Left renal cortex interstitium (tissue), 4 donors: ENCODE data around the gene ZCWPW1. TPM values are rescaled to one million over a fixed set of nuclear protein-coding genes. Genes with fewer than 3 reads are reported as not detected.
"Not testable (repeated sequence)": the region's sequence is repeated elsewhere in the genome, so short reads cannot be mapped to it uniquely, and the experiment has no call there.

Experiments used
- DNase-seq, 4 donors: peaks; one replicate each; pipeline ENCODE4 v3.0.0-alpha.2; 2013; ENCODE audit warnings: low read depth in 4 of 4, low spot score in 2 of 4, missing footprints in 1 of 4
- polyA plus RNA-seq, 4 donors: library from polyadenylated mRNA; unstranded; fragments of 120-200 nt; gene quantifications; one replicate each; pipeline ENCODE4 v1.2.1, GENCODE V29; 2013; ENCODE audit not compliant: insufficient read length in 4 of 4

Gene ZCWPW1
- polyA plus RNA-seq, 4 donors = 4.6 to 7.7 (median 6.6) TPM

- DNase-seq = peak in 2 of 4 donors; percentile 44 to 59
Observed at GRCh38 chr7:100407285-100408180, 21.0 kb downstream of the ZCWPW1 start.

GRCh38 chr7:100406767-100407166 lies 21.7 kb downstream of the ZCWPW1 start:
- no peak for DNase-seq

- DNase-seq = no peak
Observed at GRCh38 chr7:100402241-100402640, 26.3 kb downstream of the ZCWPW1 start.

- no peak for DNase-seq
Observed at GRCh38 chr7:100401811-100402210, 26.7 kb downstream of the ZCWPW1 start.

GRCh38 chr7:100400656-100401055 lies 27.8 kb downstream of the ZCWPW1 start:
- peak in 1 of 4 donors; percentile 45 for DNase-seq

- no peak for DNase-seq
Observed at GRCh38 chr7:100400041-100400440, 28.5 kb downstream of the ZCWPW1 start.

- no peak for DNase-seq
Observed at GRCh38 chr7:100398239-100398638, 30.3 kb downstream of the ZCWPW1 start.

GRCh38 chr7:100397315-100398081 lies 31.0 kb downstream of the ZCWPW1 start:
- DNase-seq = no peak

- no peak for DNase-seq
Observed at GRCh38 chr7:100396421-100396982, 32.0 kb downstream of the ZCWPW1 start.

GRCh38 chr7:100394077-100394476 lies 34.4 kb downstream of the ZCWPW1 start:
- DNase-seq = no peak

GRCh38 chr7:100393233-100393905 lies 35.1 kb downstream of the ZCWPW1 start:
- DNase-seq = no peak

GRCh38 chr7:100390286-100391009 lies 38.1 kb downstream of the ZCWPW1 start:
- DNase-seq = no peak

GRCh38 chr7:100389437-100390088 lies 38.9 kb downstream of the ZCWPW1 start:
- DNase-seq = no peak

GRCh38 chr7:100387695-100388094 lies 40.8 kb downstream of the ZCWPW1 start:
- DNase-seq = no peak

GRCh38 chr7:100386940-100387339 lies 41.6 kb downstream of the ZCWPW1 start:
- DNase-seq = no peak

GRCh38 chr7:100384628-100385294 lies 43.7 kb downstream of the ZCWPW1 start:
- DNase-seq = no peak

- DNase-seq = not testable (repeated sequence)
Observed at GRCh38 chr7:100382234-100382853, 46.2 kb downstream of the ZCWPW1 start.

- DNase-seq = not testable (repeated sequence)
Observed at GRCh38 chr7:100381531-100382233, 46.8 kb downstream of the ZCWPW1 start.
